H9 (cell line): ENCODE measurements around the gene TNRC18. TPM values are rescaled to one million over a fixed set of nuclear protein-coding genes. Genes with fewer than 3 reads are reported as not detected.

ENCODE experiments used
- DNase-seq: peaks from one replicate; pipeline ENCODE4 v3.0.0-alpha.2; 2017
- H2AFZ ChIP-seq: one replicate; pipeline ENCODE4 v1.6.1; 2013; ENCODE audit warnings: mild to moderate bottlenecking, low read length, control low read depth, moderate library complexity
- H2AK5ac ChIP-seq: 2 replicates; pipeline ENCODE4 v1.6.1; 2013; ENCODE audit warnings: low read length, control low read depth, mixed read lengths; ENCODE audit not compliant: insufficient read length
- H2BK120ac ChIP-seq: one replicate; pipeline ENCODE4 v1.6.1; 2013; ENCODE audit warnings: low read depth, mild to moderate bottlenecking, low read length, control low read depth, inconsistent platforms; ENCODE audit not compliant: poor library complexity, severe bottlenecking
- H2BK12ac ChIP-seq: 2 replicates; pipeline ENCODE4 v1.6.1; 2013; ENCODE audit warnings: low read length, control low read depth, mixed read lengths, low read depth; ENCODE audit not compliant: insufficient read length
- H2BK15ac ChIP-seq: 2 replicates; pipeline ENCODE4 v1.6.1; 2013; ENCODE audit warnings: low read depth, low read length, control low read depth
- H2BK20ac ChIP-seq: one replicate; pipeline ENCODE4 v1.6.1; 2013; ENCODE audit warnings: low read depth, mild to moderate bottlenecking, low read length, control low read depth, inconsistent platforms; ENCODE audit not compliant: poor library complexity, severe bottlenecking
- H2BK5ac ChIP-seq: 2 replicates; pipeline ENCODE4 v1.6.1; 2013; ENCODE audit warnings: low read length, control low read depth, mixed read lengths; ENCODE audit not compliant: insufficient read length
- H3K14ac ChIP-seq: 2 replicates; pipeline ENCODE4 v1.6.1; 2013; ENCODE audit warnings: low read length, control low read depth; ENCODE audit not compliant: insufficient read depth
- H3K18ac ChIP-seq: 2 replicates; pipeline ENCODE4 v1.6.1; 2013; ENCODE audit warnings: low read depth, mild to moderate bottlenecking, mixed read lengths, low read length, control low read depth; ENCODE audit not compliant: insufficient read length
- H3K23ac ChIP-seq: 2 replicates; pipeline ENCODE4 v1.6.1; 2013; ENCODE audit warnings: low read length, control low read depth, mixed read lengths, low read depth; ENCODE audit not compliant: insufficient read length
- H3K23me2 ChIP-seq: 2 replicates; pipeline ENCODE4 v1.6.1; 2013; ENCODE audit warnings: low read depth, mild to moderate bottlenecking, mixed read lengths, low read length, control low read depth; ENCODE audit not compliant: insufficient read length, poor library complexity, severe bottlenecking
- H3K27ac ChIP-seq: 2 replicates; pipeline ENCODE4 v1.5.1; 2013; ENCODE audit warnings: low read length, control low read depth, mixed read lengths, low read depth; ENCODE audit not compliant: insufficient read length
- H3K27me3 ChIP-seq: 2 replicates; pipeline ENCODE4 v1.6.1; 2013; ENCODE audit warnings: low read length, control low read depth, inconsistent platforms; ENCODE audit not compliant: insufficient read depth
- H3K4ac ChIP-seq: 2 replicates; pipeline ENCODE4 v1.6.1; 2013; ENCODE audit warnings: low read depth, mild to moderate bottlenecking, control low read depth, inconsistent platforms, low read length, moderate library complexity
- H3K4me1 ChIP-seq: 2 replicates; pipeline ENCODE4 v1.6.1; 2013; ENCODE audit warnings: low read length, control low read depth, inconsistent platforms; ENCODE audit not compliant: insufficient read depth
- H3K4me2 ChIP-seq: 2 replicates; pipeline ENCODE4 v1.6.1; 2013; ENCODE audit warnings: low read length, control low read depth, mixed read lengths; ENCODE audit not compliant: insufficient read length, insufficient read depth
- H3K56ac ChIP-seq: 2 replicates; pipeline ENCODE4 v1.6.1; 2013; ENCODE audit warnings: low read depth, mild to moderate bottlenecking, mixed read lengths, low read length, control low read depth; ENCODE audit not compliant: insufficient read length
- H3K79me1 ChIP-seq: 2 replicates; pipeline ENCODE4 v1.6.1; 2013; ENCODE audit warnings: low read depth, mild to moderate bottlenecking, moderate library complexity, low read length, control low read depth, inconsistent platforms; ENCODE audit not compliant: insufficient read depth, poor library complexity, severe bottlenecking
- H3K79me2 ChIP-seq: 2 replicates; pipeline ENCODE4 v1.6.1; 2013; ENCODE audit warnings: low read length, control low read depth, inconsistent platforms; ENCODE audit not compliant: insufficient read depth
- H3K9ac ChIP-seq: 2 replicates; pipeline ENCODE4 v1.6.1; 2013; ENCODE audit warnings: low read length, control low read depth, mixed read lengths; ENCODE audit not compliant: insufficient read length; ENCODE audit errors: extremely low read depth
- H3K9me3 ChIP-seq: one replicate; pipeline ENCODE4 v1.6.1; 2013; ENCODE audit warnings: low read depth, low read length, inconsistent platforms; ENCODE audit not compliant: control insufficient read depth
- H3T11ph ChIP-seq: one replicate; pipeline ENCODE4 v1.6.1; 2013; ENCODE audit warnings: mild to moderate bottlenecking, low read length, control low read depth, inconsistent platforms
- H4K20me1 ChIP-seq: one replicate; pipeline ENCODE4 v1.6.1; 2013; ENCODE audit not compliant: control insufficient read depth, insufficient read length, insufficient read depth
- H4K5ac ChIP-seq: 2 replicates; pipeline ENCODE4 v1.6.1; 2013; ENCODE audit warnings: low read depth, mild to moderate bottlenecking, mixed read lengths, low read length, control low read depth; ENCODE audit not compliant: insufficient read length
- H4K8ac ChIP-seq: replicated peaks from 2 replicates; pipeline ENCODE4 v1.6.1; 2013; ENCODE audit warnings: low read length, control low read depth, mixed read lengths, low read depth; ENCODE audit not compliant: insufficient read length
- H4K91ac ChIP-seq: 2 replicates; pipeline ENCODE4 v1.6.1; 2013; ENCODE audit warnings: low read depth, mild to moderate bottlenecking, moderate library complexity, mixed read lengths, low read length, control low read depth; ENCODE audit not compliant: insufficient read length
- H3K27ac Mint-ChIP-seq, 3 experiments: 2 replicates in 2 of 3; 3 replicates in 1 of 3; pipeline ENCODE4 v1.8.0; 2020 to 2021; ENCODE audit warnings: mixed read lengths in 3 of 3, mild to moderate bottlenecking in 1 of 3, moderate library complexity in 1 of 3
- H3K27me3 Mint-ChIP-seq: 2 replicates; pipeline ENCODE4 v1.8.0; 2021; ENCODE audit warnings: low read depth, mild to moderate bottlenecking, moderate library complexity, mixed read lengths
- H3K36me3 Mint-ChIP-seq, 3 experiments: 2 replicates in 2 of 3; 3 replicates in 1 of 3; pipeline ENCODE4 v1.8.0; 2020 to 2021; ENCODE audit warnings: low read depth in 3 of 3, mixed read lengths in 3 of 3; ENCODE audit not compliant: insufficient read depth in 1 of 3
- H3K4me1 Mint-ChIP-seq, 2 experiments: 2 replicates each; pipeline ENCODE4 v1.8.0; 2020; ENCODE audit warnings: mixed read lengths in 2 of 2
- H3K4me3 Mint-ChIP-seq, 2 experiments: 2 replicates in 1 of 2; 3 replicates in 1 of 2; pipeline ENCODE4 v1.8.0; 2020 to 2021; ENCODE audit warnings: mild to moderate bottlenecking in 2 of 2, mixed read lengths in 2 of 2, moderate library complexity in 1 of 2
- H3K9me3 Mint-ChIP-seq, 2 experiments: 2 replicates in 1 of 2; 3 replicates in 1 of 2; pipeline ENCODE4 v1.8.0; 2020; ENCODE audit warnings: mild to moderate bottlenecking in 2 of 2, mixed read lengths in 2 of 2, moderate library complexity in 1 of 2
- WGBS: extraction: QIAGEN DNeasy Blood & Tissue Kit; methylation state at CpG from one replicate; pipeline ENCODE4 v1.1.7; 2013; ENCODE audit warnings: missing lambda C conversion rate, low lambda C conversion rate, mixed read lengths; ENCODE audit not compliant: insufficient read length; ENCODE audit errors: extremely low coverage; 5-methylcytosine and 5-hydroxymethylcytosine counted together
- total RNA-seq: library from RNA; stranded (reverse); gene quantifications from 2 replicates; pipeline ENCODE4 v1.2.1, GENCODE V29; 2021
- TF ChIP-seq, protein P1 (sequence below): fragments of 200-600 bp; sonication (generic); conservative IDR thresholded peaks from 3 replicates; pipeline ENCODE4 v1.8.0; 2021; ENCODE audit warnings: antibody characterized with exemption, mild to moderate bottlenecking

The TNRC18 gene
- total RNA-seq, 1 experiment from 2014 or later, result 21.2 TPM

DNA sequence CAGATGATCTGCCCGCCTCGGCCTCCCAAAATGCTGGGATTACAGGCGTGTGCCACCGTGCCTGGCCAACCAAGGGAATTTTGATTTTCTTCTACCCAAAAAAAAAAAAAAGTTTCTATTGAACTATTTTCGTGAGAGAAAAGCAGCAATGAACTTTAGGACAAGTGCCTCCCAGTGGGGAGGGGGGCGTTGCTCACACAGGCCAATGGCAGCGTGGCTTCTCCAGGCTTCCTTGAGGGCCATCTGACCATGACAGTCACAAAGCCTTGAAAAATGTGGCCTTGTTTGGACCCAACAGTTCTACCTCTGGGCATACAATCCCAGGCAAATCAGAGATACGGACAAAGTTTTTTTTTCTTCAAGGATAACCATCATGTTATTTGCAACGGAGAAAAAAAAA, 56.0 kb downstream of the TNRC18 start:
- Mint-ChIP-seq H3K9me3 (no peaks in the 10 kb centered on the region), H3K27ac (no peak overlapping the region), H3K4me1 (peaks cover 2 to 6% of the 10 kb centered on the region in 2 experiments; a peak in 3 of 4 replicates), H3K27me3 (no peaks in the 10 kb centered on the region), H3K36me3 (peaks cover 0 to 6% (median 4%) of the 10 kb centered on the region in 3 experiments; a peak in 2 of 7 replicates), H3K4me3 (no peak overlapping the region)
- no peak overlapping the region for H3T11ph ChIP-seq
- TF ChIP-seq, protein P1, sequence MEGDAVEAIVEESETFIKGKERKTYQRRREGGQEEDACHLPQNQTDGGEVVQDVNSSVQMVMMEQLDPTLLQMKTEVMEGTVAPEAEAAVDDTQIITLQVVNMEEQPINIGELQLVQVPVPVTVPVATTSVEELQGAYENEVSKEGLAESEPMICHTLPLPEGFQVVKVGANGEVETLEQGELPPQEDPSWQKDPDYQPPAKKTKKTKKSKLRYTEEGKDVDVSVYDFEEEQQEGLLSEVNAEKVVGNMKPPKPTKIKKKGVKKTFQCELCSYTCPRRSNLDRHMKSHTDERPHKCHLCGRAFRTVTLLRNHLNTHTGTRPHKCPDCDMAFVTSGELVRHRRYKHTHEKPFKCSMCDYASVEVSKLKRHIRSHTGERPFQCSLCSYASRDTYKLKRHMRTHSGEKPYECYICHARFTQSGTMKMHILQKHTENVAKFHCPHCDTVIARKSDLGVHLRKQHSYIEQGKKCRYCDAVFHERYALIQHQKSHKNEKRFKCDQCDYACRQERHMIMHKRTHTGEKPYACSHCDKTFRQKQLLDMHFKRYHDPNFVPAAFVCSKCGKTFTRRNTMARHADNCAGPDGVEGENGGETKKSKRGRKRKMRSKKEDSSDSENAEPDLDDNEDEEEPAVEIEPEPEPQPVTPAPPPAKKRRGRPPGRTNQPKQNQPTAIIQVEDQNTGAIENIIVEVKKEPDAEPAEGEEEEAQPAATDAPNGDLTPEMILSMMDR, result no peak
- no peak overlapping the region for H3K9ac ChIP-seq
- no peak overlapping the region for H3K56ac ChIP-seq
- no peak overlapping the region for H4K8ac ChIP-seq
- no peak overlapping the region for H3K4ac ChIP-seq
- no peak overlapping the region for H2BK20ac ChIP-seq
- no peaks in the 10 kb centered on the region for H3K79me1 ChIP-seq
- no peak overlapping the region for H3K18ac ChIP-seq
- no peak overlapping the region for H4K91ac ChIP-seq
- H3K27ac ChIP-seq, result no peak overlapping the region
- no peak overlapping the region for H3K14ac ChIP-seq
- H3K23ac ChIP-seq, result no peak overlapping the region
- no CpG with 5 or more reads among the region's 9 CpGs for WGBS
- no peak overlapping the region for H2BK12ac ChIP-seq
- no peaks in the 10 kb centered on the region for H3K79me2 ChIP-seq
- H2BK5ac ChIP-seq, result no peak overlapping the region
- no peaks in the 10 kb centered on the region for H3K27me3 ChIP-seq
- H2BK15ac ChIP-seq, result no peak overlapping the region
- no peak overlapping the region for H2BK120ac ChIP-seq
- DNase-seq, result peak; percentile 22
- H3K9me3 ChIP-seq, result no peaks in the 10 kb centered on the region
- H3K23me2 ChIP-seq, result no peaks in the 10 kb centered on the region
- no peaks in the 10 kb centered on the region for H4K20me1 ChIP-seq
- H2AFZ ChIP-seq, result no peak overlapping the region
- H3K4me1 ChIP-seq, result no peaks in the 10 kb centered on the region
- no peak overlapping the region for H3K4me2 ChIP-seq
- no peak overlapping the region for H2AK5ac ChIP-seq
- H4K5ac ChIP-seq, result no peak overlapping the region
